Right lobe of liver (tissue), 6 donors: ENCODE data around the gene ADAMTS16. TPM values are rescaled to one million over a fixed set of nuclear protein-coding genes. Genes with fewer than 3 reads are reported as not detected.
A peak's percentile ranks its signal among the peaks of the same experiment; 100 is the strongest.

Source experiments
- ATAC-seq, 4 donors: fragments of 200-7000 bp; cut with Tn5 transposase; one replicate each; pipeline ENCODE4 v1.9.1; 2020; ENCODE audit warnings: mild to moderate bottlenecking in 4 of 4, moderate library complexity in 4 of 4
- DNase-seq, 3 donors: peaks; one replicate each; pipeline ENCODE4 v3.0.0-alpha.2; 2020
- H3K27ac ChIP-seq, 3 donors: fragments of 200-600 bp; one replicate each; pipeline ENCODE4 v1.8.0; 2022
- H3K27me3 ChIP-seq, 2 donors: fragments of 200-600 bp; one replicate each; pipeline ENCODE4 v1.8.0; 2022
- H3K36me3 ChIP-seq, 4 donors: fragments of 200-600 bp; sonication (generic) in 1 of 4; one replicate each; pipeline versions ENCODE4 v1.5.1 to v1.8.0; 2017 to 2022; ENCODE audit warnings: control low read depth in 1 of 4
- H3K4me1 ChIP-seq, 4 donors: fragments of 200-600 bp; sonication (generic) in 1 of 4; one replicate each; pipeline versions ENCODE4 v1.5.1 to v1.8.0; 2017 to 2022; ENCODE audit warnings: control low read depth in 1 of 4
- H3K4me3 ChIP-seq, 3 donors: fragments of 200-600 bp; one replicate each; pipeline ENCODE4 v1.8.0; 2022
- H3K9me3 ChIP-seq, 4 donors: fragments of 200-600 bp; sonication (generic) in 1 of 4; one replicate each; pipeline versions ENCODE4 v1.5.1 to v1.8.0; 2017 to 2022; ENCODE audit warnings: control low read depth in 1 of 4
- POLR2A ChIP-seq: fragments of 450-650 bp; IDR thresholded peaks from one replicate; pipeline ENCODE4 v1.6.1; 2017; ENCODE audit warnings: antibody characterized with exemption, mild to moderate bottlenecking
- WGBS: methylation state at CpG from one replicate; pipeline ENCODE4 v1.1.6; 2018; ENCODE audit warnings: low coverage, low lambda C conversion rate; ENCODE audit not compliant: insufficient coverage; ENCODE audit errors: missing lambda C conversion rate; 5-methylcytosine and 5-hydroxymethylcytosine counted together
- intact Hi-C, 2 donors: fragments of 100-400 bp; cut with DNase I; formaldehyde crosslinking; loops; one replicate each; pipeline versions ENCODE4 v1.11.2 to v1.14.1; 2022
- total RNA-seq, 6 experiments: library from RNA; depleted of rRNA in 2 of 6; stranded (reverse); fragments of >200 nt in 2 of 6; fragmentation: NEBNext Ultra II Directional in 3 of 6; extraction: Animal tissue kit (Norgen Biotek cat#: 25700) in 3 of 6; gene quantifications; one replicate each; pipeline versions ENCODE4 v1.1.0 to v1.2.4, GENCODE V29; 2016 to 2023
- TF ChIP-seq, protein P1 (sequence below), 4 donors: fragments of 200-600 bp in 3 of 4; fragments of 450-650 bp in 1 of 4; IDR thresholded peaks; one replicate each; pipeline versions ENCODE4 v1.5.1 to v1.8.0; 2016 to 2022; ENCODE audit warnings: antibody characterized with exemption in 4 of 4, mild to moderate bottlenecking in 2 of 4
- donor health status: DM: no; HTN: yes; CAD: no.
- donor health status: DM: no; HTN: no; CAD: no.
- donor health status: DM: no; HTN: no; CAD: no.
- donor health status: DM: no; HTN: yes; CAD: no.
- donor health status: DM: no; HTN: yes; CAD: no.

ADAMTS16 gene
- total RNA-seq, 6 experiments from 2014 or later: not detected

DNA sequence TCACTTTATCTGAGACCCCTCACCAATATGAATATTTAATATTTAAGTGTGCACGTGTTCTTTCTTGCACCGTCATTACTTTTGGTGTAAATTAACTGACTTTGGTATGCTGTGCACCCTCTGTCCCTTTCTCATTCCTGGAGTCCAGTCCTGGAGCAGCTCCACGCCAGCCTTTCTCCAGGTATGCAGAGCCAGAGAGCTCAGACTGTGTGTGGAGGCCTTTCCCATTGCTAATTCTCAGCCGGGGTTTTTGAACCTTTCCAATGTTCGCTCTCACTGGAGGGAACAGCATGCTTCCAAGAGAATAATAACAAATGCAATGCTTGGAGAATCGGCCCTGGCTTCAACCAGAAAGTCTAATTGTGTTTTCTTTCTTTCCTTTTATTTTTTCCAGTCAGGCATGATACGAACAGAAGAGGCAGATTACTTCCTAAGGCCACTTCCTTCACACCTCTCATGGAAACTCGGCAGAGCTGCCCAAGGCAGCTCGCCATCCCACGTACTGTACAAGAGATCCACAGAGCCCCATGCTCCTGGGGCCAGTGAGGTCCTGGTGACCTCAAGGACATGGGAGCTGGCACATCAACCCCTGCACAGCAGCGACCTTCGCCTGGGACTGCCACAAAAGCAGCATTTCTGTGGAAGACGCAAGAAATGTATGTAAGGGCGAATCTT is 41.7 kb downstream of the ADAMTS16 start:
- 64% methylated on average over 14 of the region's 14 CpGs for WGBS
- ATAC-seq (no peak), DNase-seq (no peak)
- peaks cover 0 to 8% (median 0%) of the 10 kb centered on the region in 4 donors for H3K4me1 ChIP-seq
- no peaks in the 10 kb centered on the region for H3K27me3 ChIP-seq
- no peak for TF ChIP-seq POLR2A
- TF ChIP-seq, protein P1, sequence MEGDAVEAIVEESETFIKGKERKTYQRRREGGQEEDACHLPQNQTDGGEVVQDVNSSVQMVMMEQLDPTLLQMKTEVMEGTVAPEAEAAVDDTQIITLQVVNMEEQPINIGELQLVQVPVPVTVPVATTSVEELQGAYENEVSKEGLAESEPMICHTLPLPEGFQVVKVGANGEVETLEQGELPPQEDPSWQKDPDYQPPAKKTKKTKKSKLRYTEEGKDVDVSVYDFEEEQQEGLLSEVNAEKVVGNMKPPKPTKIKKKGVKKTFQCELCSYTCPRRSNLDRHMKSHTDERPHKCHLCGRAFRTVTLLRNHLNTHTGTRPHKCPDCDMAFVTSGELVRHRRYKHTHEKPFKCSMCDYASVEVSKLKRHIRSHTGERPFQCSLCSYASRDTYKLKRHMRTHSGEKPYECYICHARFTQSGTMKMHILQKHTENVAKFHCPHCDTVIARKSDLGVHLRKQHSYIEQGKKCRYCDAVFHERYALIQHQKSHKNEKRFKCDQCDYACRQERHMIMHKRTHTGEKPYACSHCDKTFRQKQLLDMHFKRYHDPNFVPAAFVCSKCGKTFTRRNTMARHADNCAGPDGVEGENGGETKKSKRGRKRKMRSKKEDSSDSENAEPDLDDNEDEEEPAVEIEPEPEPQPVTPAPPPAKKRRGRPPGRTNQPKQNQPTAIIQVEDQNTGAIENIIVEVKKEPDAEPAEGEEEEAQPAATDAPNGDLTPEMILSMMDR (IDR thresholded peaks at IDR 0.05): no peak
- no peak overlapping the region for H3K4me3 ChIP-seq
- no peaks in the 10 kb centered on the region for H3K36me3 ChIP-seq
- no peak overlapping the region for H3K27ac ChIP-seq
- no peaks in the 10 kb centered on the region for H3K9me3 ChIP-seq
- intact Hi-C loops: no loop called here

DNA sequence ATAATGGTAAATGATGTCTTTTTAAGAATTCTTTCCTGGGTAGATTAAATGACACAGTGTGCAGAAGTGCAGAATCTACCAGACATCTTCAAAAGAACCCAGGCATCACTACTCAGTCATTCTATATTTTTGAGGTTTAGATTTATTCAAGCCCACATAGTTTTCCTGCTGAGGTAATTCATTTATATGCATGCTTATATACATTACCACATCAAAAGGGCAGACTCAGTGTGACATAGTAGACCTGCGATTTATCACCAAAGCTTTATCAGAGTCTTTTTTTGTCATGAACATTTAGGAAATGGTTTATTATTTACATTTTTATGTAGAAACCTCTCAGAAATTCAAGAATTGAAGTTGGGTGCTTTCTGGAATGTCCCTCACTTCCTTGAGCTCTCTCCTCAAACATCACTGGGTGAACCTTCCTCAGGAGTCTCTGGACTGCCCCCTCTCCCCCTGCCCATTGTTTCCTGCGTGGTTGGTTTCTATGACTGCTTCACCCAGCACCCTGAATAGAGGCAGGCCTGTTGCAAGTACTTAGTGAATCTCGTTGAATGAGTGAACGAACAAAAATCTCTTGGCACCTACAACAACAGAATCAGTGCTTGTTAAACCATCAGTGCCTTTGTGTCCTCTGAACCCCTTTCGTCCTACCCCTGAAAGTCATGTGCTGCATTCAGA is 42.5 kb downstream of the ADAMTS16 start:
- TF ChIP-seq, protein P1 (IDR thresholded peaks at IDR 0.05): no peak
- TF ChIP-seq POLR2A: no peak
- intact Hi-C loops: no loop called here
- H3K4me1 ChIP-seq: peaks cover 0 to 8% (median 0%) of the 10 kb centered on the region in 4 donors
- no peak overlapping the region for H3K27ac ChIP-seq
- H3K9me3 ChIP-seq: no peaks in the 10 kb centered on the region
- ATAC-seq (no peak), DNase-seq (no peak)
- H3K27me3 ChIP-seq: no peaks in the 10 kb centered on the region
- WGBS: 23% methylated on average over 5 of the region's 5 CpGs
- no peaks in the 10 kb centered on the region for H3K36me3 ChIP-seq
- no peak overlapping the region for H3K4me3 ChIP-seq

DNA sequence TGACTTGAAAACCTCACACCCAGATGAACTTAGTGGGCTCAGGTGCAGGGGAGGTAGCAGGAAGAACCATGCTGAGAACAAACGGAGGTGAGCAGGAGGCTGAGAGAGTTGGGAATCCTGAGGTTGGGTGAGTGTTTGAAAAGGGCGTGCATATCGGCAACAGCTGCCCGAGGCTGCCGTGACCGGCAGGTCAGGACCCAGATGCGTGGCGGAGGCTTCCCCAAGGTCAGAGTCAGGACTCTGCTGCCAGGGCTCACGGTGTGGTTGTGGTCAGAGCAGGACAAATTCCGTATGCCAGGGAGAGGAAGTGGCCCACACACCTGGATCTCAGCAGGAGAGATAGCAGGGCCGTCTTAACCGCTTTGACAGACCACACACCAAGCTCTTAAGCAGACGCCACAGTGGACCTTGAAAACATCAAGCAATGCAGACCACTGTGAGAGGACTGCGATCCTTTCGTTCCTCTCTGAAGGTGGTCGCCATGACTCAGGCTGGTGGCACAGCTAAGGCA is 43.1 kb downstream of the ADAMTS16 start:
- ATAC-seq (peak in 3 of 4 donors; percentile 21 to 42 (median 28)), DNase-seq (no peak)

DNA sequence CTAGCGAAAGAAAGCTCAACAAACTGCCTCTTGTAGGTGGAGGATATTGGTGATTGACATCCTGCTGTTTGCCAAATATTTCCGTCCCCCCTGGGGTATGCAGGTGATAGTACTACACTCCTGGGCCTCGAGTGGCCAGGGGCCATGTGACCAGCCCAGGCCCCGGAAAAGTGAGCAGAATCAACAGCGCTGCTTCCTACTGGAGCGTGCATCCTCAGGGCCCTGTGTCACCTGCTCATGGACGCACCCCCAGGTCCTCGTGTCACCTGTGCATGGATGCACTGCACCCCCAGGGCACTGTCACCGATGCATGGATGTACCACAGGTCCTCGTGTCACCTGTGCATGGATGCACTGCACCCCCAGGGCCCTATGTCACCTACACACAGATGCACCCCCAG is 43.8 kb downstream of the ADAMTS16 start:
- TF ChIP-seq POLR2A: no peak
- TF ChIP-seq, protein P1 (IDR thresholded peaks at IDR 0.05): no peak
- ATAC-seq (peak in 1 of 4 donors; percentile 41), DNase-seq (no peak)
- intact Hi-C loops: no loop called here
- Histone ChIP-seq H3K4me3 (no peak overlapping the region), H3K27me3 (no peaks in the 10 kb centered on the region), H3K4me1 (no peaks in the 10 kb centered on the region), H3K27ac (no peak overlapping the region), H3K9me3 (no peaks in the 10 kb centered on the region), H3K36me3 (no peaks in the 10 kb centered on the region)
- 59% methylated on average over 3 of the region's 10 CpGs for WGBS

More for the DNA sequence above, 43.1 kb downstream of the ADAMTS16 start:
- peaks cover 0 to 5% (median 0%) of the 10 kb centered on the region in 4 donors for H3K4me1 ChIP-seq
- TF ChIP-seq POLR2A: no peak
- H3K27ac ChIP-seq: no peak overlapping the region
- 21% methylated on average over 4 of the region's 16 CpGs for WGBS
- H3K36me3 ChIP-seq: no peaks in the 10 kb centered on the region
- H3K4me3 ChIP-seq: no peak overlapping the region
- H3K27me3 ChIP-seq: no peaks in the 10 kb centered on the region
- intact Hi-C loops: no loop called here
- no peaks in the 10 kb centered on the region for H3K9me3 ChIP-seq
